Renal cortex interstitium (tissue), 11 donors: Measurements from ENCODE around the gene LUC7L. TPM values are rescaled to one million over a fixed set of nuclear protein-coding genes. Genes with fewer than 3 reads are reported as not detected.
"Not testable (repeated sequence)": the region's sequence is repeated elsewhere in the genome, so short reads cannot be mapped to it uniquely, and the experiment has no call there.

Experiments
- DNase-seq, 11 donors: peaks; one replicate each; pipeline ENCODE4 v3.0.0-alpha.2; 2013; ENCODE audit warnings: low read depth in 9 of 11, low spot score in 4 of 11; ENCODE audit errors: extremely low read depth in 1 of 11
- polyA plus RNA-seq, 3 donors: library from polyadenylated mRNA; unstranded; fragments of 120-200 nt; gene quantifications; one replicate each; pipeline ENCODE4 v1.2.1, GENCODE V29; 2013; ENCODE audit not compliant: insufficient read length in 3 of 3

LUC7L gene
- polyA plus RNA-seq, 3 donors, result 120 to 175 (median 128) TPM

GRCh38 chr16:266258-267164 lies 37.3 kb upstream of the LUC7L start:
- no peak for DNase-seq

- DNase-seq, result no peak
These were observed 36.5 kb upstream of the LUC7L start for GRCh38 chr16:265711-266110.

- DNase-seq, result no peak
These were observed 35.8 kb upstream of the LUC7L start for GRCh38 chr16:265002-265529.

GRCh38 chr16:264440-264951 lies 35.2 kb upstream of the LUC7L start:
- no peak for DNase-seq

GRCh38 chr16:263944-264343 lies 34.7 kb upstream of the LUC7L start:
- DNase-seq, result no peak

- DNase-seq, result no peak
These were observed 34.0 kb upstream of the LUC7L start for GRCh38 chr16:263182-263774.

- no peak for DNase-seq
These were observed 33.0 kb upstream of the LUC7L start for GRCh38 chr16:262121-262745.

- no peak for DNase-seq
These were observed 31.9 kb upstream of the LUC7L start for GRCh38 chr16:261031-261691.

- no peak for DNase-seq
These were observed 31.1 kb upstream of the LUC7L start for GRCh38 chr16:260326-260725.

GRCh38 chr16:259814-260253 lies 30.6 kb upstream of the LUC7L start:
- no peak for DNase-seq

- no peak for DNase-seq
These were observed 30.0 kb upstream of the LUC7L start for GRCh38 chr16:259226-259625.

- not testable (repeated sequence) for DNase-seq
These were observed 28.8 kb upstream of the LUC7L start for GRCh38 chr16:258091-258490.

- DNase-seq, result no peak
These were observed 25.9 kb upstream of the LUC7L start for GRCh38 chr16:255183-255582.

GRCh38 chr16:254461-254860 lies 25.2 kb upstream of the LUC7L start:
- no peak for DNase-seq

GRCh38 chr16:253833-254232 lies 24.6 kb upstream of the LUC7L start:
- no peak for DNase-seq

GRCh38 chr16:252366-253337 lies 23.4 kb upstream of the LUC7L start:
- DNase-seq, result no peak

- no peak for DNase-seq
These were observed 20.2 kb upstream of the LUC7L start for GRCh38 chr16:249431-249830.

- DNase-seq, result no peak
These were observed 17.8 kb upstream of the LUC7L start for GRCh38 chr16:247027-247426.
